Body of pancreas (tissue), 4 donors: ENCODE results near the gene CT45A8.
"Not testable (repeated sequence)": the region's sequence is repeated elsewhere in the genome, so short reads cannot be mapped to it uniquely, and the experiment has no call there.

Experiments used
- POLR2A ChIP-seq, 3 donors: fragments of 450-650 bp; IDR thresholded peaks; one replicate each; pipeline ENCODE4 v1.6.1; 2016; ENCODE audit warnings: antibody characterized with exemption in 3 of 3, mild to moderate bottlenecking in 2 of 3
- TF ChIP-seq, protein P1 (sequence below), 7 experiments: fragments of 450-650 bp in 4 of 7; fragments of 200-600 bp in 3 of 7; sonication (generic) in 3 of 7; IDR thresholded peaks; one replicate each; pipeline ENCODE4 v1.5.1; 2016 to 2019; ENCODE audit warnings: antibody characterized with exemption in 7 of 7

- TF ChIP-seq POLR2A (IDR thresholded peaks at IDR 0.05), result not testable (repeated sequence)
- TF ChIP-seq, protein P1, sequence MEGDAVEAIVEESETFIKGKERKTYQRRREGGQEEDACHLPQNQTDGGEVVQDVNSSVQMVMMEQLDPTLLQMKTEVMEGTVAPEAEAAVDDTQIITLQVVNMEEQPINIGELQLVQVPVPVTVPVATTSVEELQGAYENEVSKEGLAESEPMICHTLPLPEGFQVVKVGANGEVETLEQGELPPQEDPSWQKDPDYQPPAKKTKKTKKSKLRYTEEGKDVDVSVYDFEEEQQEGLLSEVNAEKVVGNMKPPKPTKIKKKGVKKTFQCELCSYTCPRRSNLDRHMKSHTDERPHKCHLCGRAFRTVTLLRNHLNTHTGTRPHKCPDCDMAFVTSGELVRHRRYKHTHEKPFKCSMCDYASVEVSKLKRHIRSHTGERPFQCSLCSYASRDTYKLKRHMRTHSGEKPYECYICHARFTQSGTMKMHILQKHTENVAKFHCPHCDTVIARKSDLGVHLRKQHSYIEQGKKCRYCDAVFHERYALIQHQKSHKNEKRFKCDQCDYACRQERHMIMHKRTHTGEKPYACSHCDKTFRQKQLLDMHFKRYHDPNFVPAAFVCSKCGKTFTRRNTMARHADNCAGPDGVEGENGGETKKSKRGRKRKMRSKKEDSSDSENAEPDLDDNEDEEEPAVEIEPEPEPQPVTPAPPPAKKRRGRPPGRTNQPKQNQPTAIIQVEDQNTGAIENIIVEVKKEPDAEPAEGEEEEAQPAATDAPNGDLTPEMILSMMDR (IDR thresholded peaks at IDR 0.05), result not testable (repeated sequence)
Measured at GRCh38 chrX:135871712-135872111, 17.4 kb upstream of the CT45A8 start, which contains the start of gene CT45A9.
